AG04450 (cell line): ENCODE data around the gene CASP12. TPM values are rescaled to one million over a fixed set of nuclear protein-coding genes. Genes with fewer than 3 reads are reported as not detected.

Experiments used
- CTCF ChIA-PET: fragments of 300-600, 350-600 bp; formaldehyde crosslinking; extraction: SDS; loops from one replicate; lab custom pipeline; 2022; ENCODE audit warnings: antibody characterized with exemption, inconsistent platforms; lab: Charles Lee
- POLR2A ChIA-PET: fragments of 350-600 bp; formaldehyde crosslinking; extraction: SDS; loops from one replicate; lab custom pipeline; 2021; ENCODE audit warnings: antibody characterized with exemption, inconsistent platforms; lab: Yijun Ruan, JAX
- DNase-seq: peaks from one replicate; pipeline ENCODE4 v3.0.0-alpha.2; 2011; ENCODE audit warnings: low read depth, low spot score
- H3K27ac ChIP-seq: one replicate; pipeline ENCODE4 v1.5.1; 2012; ENCODE audit warnings: low read depth, low read length, control low read depth
- H3K27me3 ChIP-seq: one replicate; pipeline ENCODE4 v1.6.0; 2012; ENCODE audit warnings: low read length; ENCODE audit not compliant: control insufficient read depth, insufficient read depth
- H3K4me3 ChIP-seq: 2 replicates; pipeline ENCODE4 v1.5.1; 2011; ENCODE audit warnings: mild to moderate bottlenecking, low read depth, low read length, control low read depth
- H3K9me3 ChIP-seq: 2 replicates; pipeline ENCODE4 v1.5.1; 2012; ENCODE audit warnings: low read length; ENCODE audit not compliant: control insufficient read depth, insufficient read depth
- polyA plus RNA-seq: library from polyadenylated mRNA; depleted of rRNA; stranded (reverse); fragments of >200 nt; gene quantifications from 2 replicates; pipeline ENCODE4 v1.2.3, GENCODE V29; 2011; rRNA removed
- small RNA-seq: library from RNA; depleted of rRNA; stranded (forward); fragments of <200 nt; gene quantifications from one replicate; pipeline ENCODE3, GENCODE V24; 2012; ENCODE audit warnings: low read depth; ENCODE audit not compliant: insufficient read length
- TF ChIP-seq, protein P1 (sequence below): IDR thresholded peaks from 2 replicates; pipeline ENCODE4 v1.5.1; 2011; ENCODE audit warnings: low read depth, low read length, control low read depth, inconsistent platforms

CASP12 gene
- polyA plus RNA-seq, 1 experiment = 0.38 TPM

GRCh38 chr11:104841973-104842525 is 56.2 kb downstream of the CASP12 start:
- no peak for DNase-seq
- Histone ChIP-seq H3K4me3 (no peak overlapping the region), H3K9me3 (peaks cover 3% of the 10 kb centered on the region; the same call in 1 of the 2 replicates), H3K27me3 (no peaks in the 10 kb centered on the region), H3K27ac (no peak overlapping the region)
- ChIA-PET POLR2A (no interaction called here), CTCF (no interaction called here)
- TF ChIP-seq, protein P1, sequence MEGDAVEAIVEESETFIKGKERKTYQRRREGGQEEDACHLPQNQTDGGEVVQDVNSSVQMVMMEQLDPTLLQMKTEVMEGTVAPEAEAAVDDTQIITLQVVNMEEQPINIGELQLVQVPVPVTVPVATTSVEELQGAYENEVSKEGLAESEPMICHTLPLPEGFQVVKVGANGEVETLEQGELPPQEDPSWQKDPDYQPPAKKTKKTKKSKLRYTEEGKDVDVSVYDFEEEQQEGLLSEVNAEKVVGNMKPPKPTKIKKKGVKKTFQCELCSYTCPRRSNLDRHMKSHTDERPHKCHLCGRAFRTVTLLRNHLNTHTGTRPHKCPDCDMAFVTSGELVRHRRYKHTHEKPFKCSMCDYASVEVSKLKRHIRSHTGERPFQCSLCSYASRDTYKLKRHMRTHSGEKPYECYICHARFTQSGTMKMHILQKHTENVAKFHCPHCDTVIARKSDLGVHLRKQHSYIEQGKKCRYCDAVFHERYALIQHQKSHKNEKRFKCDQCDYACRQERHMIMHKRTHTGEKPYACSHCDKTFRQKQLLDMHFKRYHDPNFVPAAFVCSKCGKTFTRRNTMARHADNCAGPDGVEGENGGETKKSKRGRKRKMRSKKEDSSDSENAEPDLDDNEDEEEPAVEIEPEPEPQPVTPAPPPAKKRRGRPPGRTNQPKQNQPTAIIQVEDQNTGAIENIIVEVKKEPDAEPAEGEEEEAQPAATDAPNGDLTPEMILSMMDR = no peak

GRCh38 chr11:104841185-104841584 is 57.1 kb downstream of the CASP12 start:
- Histone ChIP-seq H3K9me3 (peaks cover 3% of the 10 kb centered on the region; the same call in 1 of the 2 replicates), H3K27ac (no peak overlapping the region), H3K27me3 (no peaks in the 10 kb centered on the region), H3K4me3 (no peak overlapping the region)
- TF ChIP-seq, protein P1 = no peak
- no peak for DNase-seq
- CTCF ChIA-PET = no interaction called here
- POLR2A ChIA-PET = no interaction called here

- Histone ChIP-seq H3K4me3 (no peak overlapping the region), H3K27ac (no peak overlapping the region), H3K27me3 (no peaks in the 10 kb centered on the region), H3K9me3 (peaks cover 3% of the 10 kb centered on the region; the same call in 1 of the 2 replicates)
- POLR2A ChIA-PET = no interaction called here
- CTCF ChIA-PET = no interaction called here
- no peak for DNase-seq
- TF ChIP-seq, protein P1 = no peak
These were observed 60.2 kb downstream of the CASP12 start for GRCh38 chr11:104837969-104838639.

GRCh38 chr11:104836691-104837090 is 61.6 kb downstream of the CASP12 start:
- Histone ChIP-seq H3K27ac (no peak overlapping the region), H3K27me3 (no peaks in the 10 kb centered on the region), H3K9me3 (peaks cover 3% of the 10 kb centered on the region; the same call in 1 of the 2 replicates), H3K4me3 (no peak overlapping the region)
- ChIA-PET CTCF (no interaction called here), POLR2A (no interaction called here)
- TF ChIP-seq, protein P1 = no peak
- no peak for DNase-seq

Small RNA genes within 50 kb of the gene (small RNA-seq; reads per million reads assigned to genes)
- gene AP002004.1 = not detected

Other genes starting within 250 kb of the CASP12 start
- gene CASP4, start 70.1 kb upstream of the CASP12 start, polyA plus RNA-seq = 112 and 129 TPM in 2 replicates
- 0.07 and 0.15 TPM in 2 replicates for gene CASP5, start 124.7 kb upstream of the CASP12 start, polyA plus RNA-seq
- gene CASP1, start 136.7 kb upstream of the CASP12 start, polyA plus RNA-seq = 31.0 and 36.2 TPM in 2 replicates
- 105 and 125 TPM in 2 replicates for gene CARD16, start 146.9 kb upstream of the CASP12 start, polyA plus RNA-seq
- not detected in 2 replicates for gene CARD18, start 241.3 kb upstream of the CASP12 start, polyA plus RNA-seq